Neural cell (in vitro differentiated cells): ENCODE data around the gene GALP. TPM values are rescaled to one million over a fixed set of nuclear protein-coding genes. Genes with fewer than 3 reads are reported as not detected.
"Not testable (repeated sequence)": the region's sequence is repeated elsewhere in the genome, so short reads cannot be mapped to it uniquely, and the experiment has no call there.

Experiments
- H2AFZ ChIP-seq: fragments of 200-600, 300-800 bp; sonication (generic), shearing (Covaris generic); 2 replicates; pipeline ENCODE4 v1.6.0; 2014; ENCODE audit warnings: low read depth, mild to moderate bottlenecking, antibody characterized with exemption, low read length, moderate library complexity
- H3F3A ChIP-seq: fragments of 200-600 bp; shearing (Covaris generic); 2 replicates; pipeline ENCODE4 v1.6.1; 2016; ENCODE audit warnings: mild to moderate bottlenecking, moderate library complexity, mixed read lengths, antibody characterized with exemption, low read length; ENCODE audit not compliant: insufficient read depth, poor library complexity, severe bottlenecking
- H3K27ac ChIP-seq: fragments of 200-600, 300-800 bp; sonication (generic), shearing (Covaris generic); 2 replicates; pipeline ENCODE4 v1.5.1; 2014; ENCODE audit warnings: mild to moderate bottlenecking, low read length, moderate library complexity
- H3K27me3 ChIP-seq: fragments of 300-800, 200-600 bp; sonication (generic), shearing (Covaris generic); 2 replicates; pipeline ENCODE4 v1.6.0; 2014; ENCODE audit warnings: mild to moderate bottlenecking, low read depth, low read length, moderate library complexity; ENCODE audit not compliant: insufficient read depth
- H3K36me3 ChIP-seq: fragments of 300-800, 200-600 bp; sonication (generic), shearing (Covaris generic); 2 replicates; pipeline ENCODE4 v1.5.1; 2014; ENCODE audit warnings: mild to moderate bottlenecking, antibody characterized with exemption, low read length, moderate library complexity; ENCODE audit not compliant: insufficient read depth
- H3K4me2 ChIP-seq: fragments of 300-800, 200-600 bp; sonication (generic), shearing (Covaris generic); 2 replicates; pipeline ENCODE4 v1.6.0; 2014; ENCODE audit warnings: mild to moderate bottlenecking, low read length
- H3K4me3 ChIP-seq: fragments of 300-800, 200-600 bp; sonication (generic), shearing (Covaris generic); 2 replicates; pipeline ENCODE4 v1.5.1; 2014; ENCODE audit warnings: mild to moderate bottlenecking, low read length, moderate library complexity
- H3K79me2 ChIP-seq: fragments of 200-600 bp; shearing (Covaris generic); replicated peaks from 2 replicates; pipeline ENCODE4 v1.6.0; 2014; ENCODE audit warnings: mild to moderate bottlenecking, low read length, moderate library complexity; ENCODE audit not compliant: insufficient read depth
- H3K9ac ChIP-seq: fragments of 300-800, 200-600 bp; sonication (generic), shearing (Covaris generic); 2 replicates; pipeline ENCODE4 v1.6.1; 2016; ENCODE audit warnings: mild to moderate bottlenecking, low read length, mixed read lengths
- H3K9me2 ChIP-seq: fragments of 200-600 bp; shearing (Covaris generic); 2 replicates; pipeline ENCODE4 v1.6.1; 2016; ENCODE audit warnings: mild to moderate bottlenecking, low read length, mixed read lengths; ENCODE audit not compliant: insufficient read depth
- H3K9me3 ChIP-seq: fragments of 200-600, 300-800 bp; sonication (generic), shearing (Covaris generic); 2 replicates; pipeline ENCODE4 v1.6.1; 2016; ENCODE audit warnings: mild to moderate bottlenecking, mixed run types, low read length, moderate library complexity, mixed read lengths
- H4K20me1 ChIP-seq: fragments of 200-600 bp; shearing (Covaris generic); 2 replicates; pipeline ENCODE4 v1.6.1; 2016; ENCODE audit warnings: mild to moderate bottlenecking, mixed run types; ENCODE audit not compliant: insufficient read depth
- EP300 ChIP-seq: fragments of 450-650 bp; conservative IDR thresholded peaks from 2 replicates; pipeline ENCODE4 v1.6.1; 2014; ENCODE audit warnings: antibody characterized with exemption, mild to moderate bottlenecking, moderate library complexity; ENCODE audit not compliant: poor library complexity, severe bottlenecking
- EZH2 ChIP-seq: fragments of 200-600, 300-800 bp; shearing (Covaris generic), sonication (generic); IDR thresholded peaks from 2 replicates; pipeline ENCODE4 v1.6.1; 2014; ENCODE audit warnings: antibody characterized with exemption, low read length, borderline replicate concordance, mild to moderate bottlenecking; ENCODE audit not compliant: insufficient read depth, poor library complexity, severe bottlenecking
- MXI1 ChIP-seq: fragments of 450-650 bp; conservative IDR thresholded peaks from 2 replicates; pipeline ENCODE4 v1.6.1; 2014; ENCODE audit warnings: antibody characterized with exemption, mild to moderate bottlenecking; ENCODE audit not compliant: poor library complexity, severe bottlenecking
- POLR2AphosphoS5 ChIP-seq: IDR thresholded peaks from 2 replicates; pipeline ENCODE4 v1.6.1; 2012
- RAD21 ChIP-seq: fragments of 450-650 bp; conservative IDR thresholded peaks from 2 replicates; pipeline ENCODE4 v1.6.1; 2014; ENCODE audit warnings: antibody characterized with exemption, mild to moderate bottlenecking, moderate library complexity
- SMC3 ChIP-seq: fragments of 450-650 bp; conservative IDR thresholded peaks from 2 replicates; pipeline ENCODE4 v1.6.1; 2014; ENCODE audit warnings: antibody characterized with exemption, mild to moderate bottlenecking, moderate library complexity; ENCODE audit not compliant: poor library complexity
- TAF1 ChIP-seq: IDR thresholded peaks from 2 replicates; pipeline ENCODE4 v1.6.1; 2012; ENCODE audit warnings: low read depth
- polyA plus RNA-seq: library from polyadenylated mRNA; depleted of rRNA; stranded (reverse); fragments of >200 nt; gene quantifications from 2 replicates; pipeline ENCODE4 v1.2.3, GENCODE V29; 2014
- TF ChIP-seq, protein P1 (sequence below): fragments of 450-650 bp; IDR thresholded peaks from 2 replicates; pipeline ENCODE4 v1.5.1; 2014; ENCODE audit warnings: antibody characterized with exemption, mild to moderate bottlenecking, moderate library complexity; ENCODE audit not compliant: poor library complexity, severe bottlenecking
- TF ChIP-seq, protein P2 (sequence below): IDR thresholded peaks from 2 replicates; pipeline ENCODE4 v1.6.1; 2012; ENCODE audit warnings: borderline replicate concordance

The GALP gene
- polyA plus RNA-seq, 1 donor from 2014 or later, result not detected

DNA sequence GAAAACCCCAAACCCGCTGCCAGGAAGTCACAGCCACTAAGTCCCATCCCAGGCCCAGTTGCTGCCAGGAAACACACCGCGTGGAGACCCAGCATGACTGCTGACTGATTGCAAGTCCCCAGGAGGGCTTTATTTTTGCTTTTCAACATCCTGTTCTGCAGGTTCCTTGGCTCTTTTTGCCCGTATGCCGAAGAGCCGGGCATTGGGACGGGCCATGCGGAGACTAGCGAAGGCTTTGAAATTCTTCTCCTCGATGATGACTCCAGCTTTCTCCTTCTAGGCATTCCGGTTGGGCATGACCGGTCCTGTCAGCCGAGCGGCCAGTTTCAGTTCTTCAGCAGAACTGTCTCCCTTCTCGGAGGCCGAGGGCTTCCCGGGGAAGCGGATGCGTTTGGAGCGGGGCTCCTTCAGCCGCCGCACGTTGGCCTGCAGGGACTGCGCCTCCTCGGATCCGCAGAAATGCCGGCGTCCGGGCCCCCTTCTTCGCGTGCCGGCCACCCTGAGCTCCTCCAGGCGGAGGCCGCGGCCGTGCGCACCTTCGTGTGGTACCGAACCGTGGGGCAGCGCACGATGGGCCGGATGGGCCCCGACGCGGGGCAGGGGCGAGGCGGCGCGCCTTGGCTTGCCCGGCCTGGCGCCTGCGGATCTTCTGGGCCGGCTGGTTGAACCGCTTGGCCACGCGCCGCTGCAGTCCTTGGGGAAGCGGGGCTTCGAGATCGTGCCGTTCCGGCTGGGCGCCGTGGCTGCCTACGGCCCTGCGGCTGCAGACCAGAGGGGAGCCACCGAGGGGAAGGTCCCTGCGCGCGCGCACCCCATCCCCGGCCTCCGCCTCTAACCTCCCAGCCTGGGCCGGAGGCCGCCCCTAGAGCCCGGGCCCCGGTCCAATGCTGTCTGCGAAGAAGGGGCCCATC is 41.5 kb downstream of the GALP start:
- no peaks in the 10 kb centered on the region for H4K20me1 ChIP-seq
- no peak overlapping the region for H3K4me2 ChIP-seq
- no peaks in the 10 kb centered on the region for H3K27me3 ChIP-seq
- TF ChIP-seq, protein P1, sequence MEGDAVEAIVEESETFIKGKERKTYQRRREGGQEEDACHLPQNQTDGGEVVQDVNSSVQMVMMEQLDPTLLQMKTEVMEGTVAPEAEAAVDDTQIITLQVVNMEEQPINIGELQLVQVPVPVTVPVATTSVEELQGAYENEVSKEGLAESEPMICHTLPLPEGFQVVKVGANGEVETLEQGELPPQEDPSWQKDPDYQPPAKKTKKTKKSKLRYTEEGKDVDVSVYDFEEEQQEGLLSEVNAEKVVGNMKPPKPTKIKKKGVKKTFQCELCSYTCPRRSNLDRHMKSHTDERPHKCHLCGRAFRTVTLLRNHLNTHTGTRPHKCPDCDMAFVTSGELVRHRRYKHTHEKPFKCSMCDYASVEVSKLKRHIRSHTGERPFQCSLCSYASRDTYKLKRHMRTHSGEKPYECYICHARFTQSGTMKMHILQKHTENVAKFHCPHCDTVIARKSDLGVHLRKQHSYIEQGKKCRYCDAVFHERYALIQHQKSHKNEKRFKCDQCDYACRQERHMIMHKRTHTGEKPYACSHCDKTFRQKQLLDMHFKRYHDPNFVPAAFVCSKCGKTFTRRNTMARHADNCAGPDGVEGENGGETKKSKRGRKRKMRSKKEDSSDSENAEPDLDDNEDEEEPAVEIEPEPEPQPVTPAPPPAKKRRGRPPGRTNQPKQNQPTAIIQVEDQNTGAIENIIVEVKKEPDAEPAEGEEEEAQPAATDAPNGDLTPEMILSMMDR, result no peak
- TF ChIP-seq EZH2, result no peak
- TF ChIP-seq EP300, result no peak
- no peak for TF ChIP-seq SMC3
- no peak for TF ChIP-seq POLR2AphosphoS5
- no peak for TF ChIP-seq TAF1
- no peak for TF ChIP-seq RAD21
- no peak for TF ChIP-seq MXI1
- TF ChIP-seq, protein P2, sequence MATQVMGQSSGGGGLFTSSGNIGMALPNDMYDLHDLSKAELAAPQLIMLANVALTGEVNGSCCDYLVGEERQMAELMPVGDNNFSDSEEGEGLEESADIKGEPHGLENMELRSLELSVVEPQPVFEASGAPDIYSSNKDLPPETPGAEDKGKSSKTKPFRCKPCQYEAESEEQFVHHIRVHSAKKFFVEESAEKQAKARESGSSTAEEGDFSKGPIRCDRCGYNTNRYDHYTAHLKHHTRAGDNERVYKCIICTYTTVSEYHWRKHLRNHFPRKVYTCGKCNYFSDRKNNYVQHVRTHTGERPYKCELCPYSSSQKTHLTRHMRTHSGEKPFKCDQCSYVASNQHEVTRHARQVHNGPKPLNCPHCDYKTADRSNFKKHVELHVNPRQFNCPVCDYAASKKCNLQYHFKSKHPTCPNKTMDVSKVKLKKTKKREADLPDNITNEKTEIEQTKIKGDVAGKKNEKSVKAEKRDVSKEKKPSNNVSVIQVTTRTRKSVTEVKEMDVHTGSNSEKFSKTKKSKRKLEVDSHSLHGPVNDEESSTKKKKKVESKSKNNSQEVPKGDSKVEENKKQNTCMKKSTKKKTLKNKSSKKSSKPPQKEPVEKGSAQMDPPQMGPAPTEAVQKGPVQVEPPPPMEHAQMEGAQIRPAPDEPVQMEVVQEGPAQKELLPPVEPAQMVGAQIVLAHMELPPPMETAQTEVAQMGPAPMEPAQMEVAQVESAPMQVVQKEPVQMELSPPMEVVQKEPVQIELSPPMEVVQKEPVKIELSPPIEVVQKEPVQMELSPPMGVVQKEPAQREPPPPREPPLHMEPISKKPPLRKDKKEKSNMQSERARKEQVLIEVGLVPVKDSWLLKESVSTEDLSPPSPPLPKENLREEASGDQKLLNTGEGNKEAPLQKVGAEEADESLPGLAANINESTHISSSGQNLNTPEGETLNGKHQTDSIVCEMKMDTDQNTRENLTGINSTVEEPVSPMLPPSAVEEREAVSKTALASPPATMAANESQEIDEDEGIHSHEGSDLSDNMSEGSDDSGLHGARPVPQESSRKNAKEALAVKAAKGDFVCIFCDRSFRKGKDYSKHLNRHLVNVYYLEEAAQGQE, result no peak
- no peak overlapping the region for H3K27ac ChIP-seq
- H3K9me3 ChIP-seq, result no peaks in the 10 kb centered on the region
- H3K36me3 ChIP-seq, result no peaks in the 10 kb centered on the region
- H3K9ac ChIP-seq, result no peak overlapping the region
- H3F3A ChIP-seq, result no peaks in the 10 kb centered on the region
- H2AFZ ChIP-seq, result no peak overlapping the region
- no peaks in the 10 kb centered on the region for H3K9me2 ChIP-seq
- no peaks in the 10 kb centered on the region for H3K79me2 ChIP-seq
- no peak overlapping the region for H3K4me3 ChIP-seq

DNA sequence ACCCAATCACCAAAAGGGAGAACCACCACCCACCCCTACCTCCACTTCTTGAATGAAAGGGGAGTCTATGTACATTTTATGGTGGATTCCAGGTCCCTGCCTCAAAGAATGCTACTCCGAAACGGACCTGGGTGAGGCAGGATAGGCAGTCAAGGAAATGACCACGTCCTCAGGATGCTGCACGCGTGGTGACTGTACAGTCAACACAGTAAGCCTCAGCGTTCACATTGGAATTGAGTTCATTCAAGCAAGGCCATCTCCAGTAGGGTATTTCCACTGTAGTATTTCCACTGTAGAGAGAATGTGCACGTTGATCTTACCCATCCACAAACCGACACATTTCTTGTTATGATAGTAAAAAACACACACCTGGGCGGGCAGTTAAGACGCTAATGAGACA is 43.2 kb downstream of the GALP start:
- no peak for TF ChIP-seq EP300
- TF ChIP-seq, protein P1, result no peak
- no peak for TF ChIP-seq POLR2AphosphoS5
- no peak for TF ChIP-seq TAF1
- no peak for TF ChIP-seq SMC3
- no peak for TF ChIP-seq EZH2
- no peak for TF ChIP-seq MXI1
- TF ChIP-seq, protein P2, result no peak
- no peak for TF ChIP-seq RAD21
- Histone ChIP-seq H3K79me2 (no peaks in the 10 kb centered on the region), H3K36me3 (no peaks in the 10 kb centered on the region), H3K4me2 (no peak overlapping the region), H4K20me1 (no peaks in the 10 kb centered on the region), H3K9ac (no peak overlapping the region), H3K9me3 (no peaks in the 10 kb centered on the region), H3K9me2 (no peaks in the 10 kb centered on the region), H3K4me3 (no peak overlapping the region), H3K27ac (no peak overlapping the region), H3F3A (no peaks in the 10 kb centered on the region), H2AFZ (no peak overlapping the region), H3K27me3 (no peaks in the 10 kb centered on the region)

DNA sequence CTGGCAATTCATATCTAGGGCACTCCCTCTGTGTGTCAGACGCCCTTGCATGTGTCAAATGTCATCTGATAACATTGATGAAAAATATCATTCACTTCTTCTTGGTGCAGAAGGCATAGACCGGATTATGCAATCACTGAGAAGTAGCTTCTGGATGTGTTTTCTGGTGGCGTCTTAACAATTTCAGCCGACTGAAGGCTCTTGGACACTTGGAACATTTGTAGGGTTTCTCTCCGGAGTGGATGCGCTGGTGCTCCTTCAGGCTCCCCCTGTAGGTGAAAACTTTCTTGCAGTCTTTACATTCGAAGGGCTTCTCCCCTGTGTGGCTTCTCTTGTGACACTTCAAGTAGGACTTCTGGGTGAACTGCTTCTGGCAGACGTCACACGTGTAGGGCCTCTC is 45.6 kb downstream of the GALP start:
- not testable (repeated sequence) for H2AFZ ChIP-seq, H3K4me3 ChIP-seq, H3F3A ChIP-seq, H3K4me2 ChIP-seq, H3K9ac ChIP-seq, H3K9me3 ChIP-seq, H3K27me3 ChIP-seq, H3K79me2 ChIP-seq, H4K20me1 ChIP-seq, H3K9me2 ChIP-seq, H3K36me3 ChIP-seq, H3K27ac ChIP-seq
